WI38 (cell line): ENCODE measurements around the gene CAB39.

Source experiments
- H3K4me3 ChIP-seq: 2 replicates; pipeline ENCODE4 v1.5.1; 2011; ENCODE audit warnings: low read depth, mild to moderate bottlenecking, control low read depth, low read length
- CTCF ChIP-seq: IDR thresholded peaks from 2 replicates; pipeline ENCODE4 v1.5.1; 2012; ENCODE audit warnings: low read depth, mild to moderate bottlenecking, control low read depth, low read length

CAB39 gene

DNA sequence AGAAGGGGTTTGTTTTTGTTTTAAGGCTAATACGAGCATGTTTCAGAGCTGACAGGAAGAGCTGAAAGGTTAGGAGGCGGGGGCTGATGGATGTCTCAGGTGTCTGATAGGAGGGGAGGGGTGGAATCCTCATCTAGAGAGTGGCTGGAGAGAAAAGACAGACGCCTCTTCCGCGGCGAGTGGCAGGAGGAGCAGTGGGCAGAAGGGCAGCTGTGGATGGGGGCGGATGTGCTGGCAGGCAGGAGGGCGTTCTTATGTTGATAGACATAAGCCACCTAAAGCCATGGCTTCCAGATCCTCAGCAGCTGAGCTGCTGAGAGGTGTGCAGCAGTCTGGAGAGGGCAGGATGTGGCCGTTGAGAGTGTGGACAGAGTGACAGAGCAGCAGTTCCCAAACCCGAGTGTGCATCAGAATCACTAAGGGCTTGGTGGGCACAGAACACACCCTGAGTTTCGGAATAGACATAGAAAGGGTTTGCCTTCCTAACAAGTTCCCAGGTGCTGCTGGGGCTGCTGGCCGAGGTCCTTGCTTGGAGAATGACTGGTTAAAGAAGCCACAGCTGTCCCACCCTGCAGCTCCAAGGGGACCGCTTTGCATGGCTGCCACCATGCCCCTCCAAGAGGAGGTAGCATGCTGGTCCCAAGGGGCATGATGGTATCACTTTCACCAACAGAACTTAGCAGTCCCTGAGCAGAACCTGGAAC, 149.1 kb downstream of the CAB39 start:
- no peak overlapping the region for H3K4me3 ChIP-seq
- TF ChIP-seq CTCF, result no peak

- H3K4me3 ChIP-seq, result no peak overlapping the region
- TF ChIP-seq CTCF, result no peak
These were observed 149.7 kb downstream of the CAB39 start for GRCh38 chr2:230862292-230862691.

DNA sequence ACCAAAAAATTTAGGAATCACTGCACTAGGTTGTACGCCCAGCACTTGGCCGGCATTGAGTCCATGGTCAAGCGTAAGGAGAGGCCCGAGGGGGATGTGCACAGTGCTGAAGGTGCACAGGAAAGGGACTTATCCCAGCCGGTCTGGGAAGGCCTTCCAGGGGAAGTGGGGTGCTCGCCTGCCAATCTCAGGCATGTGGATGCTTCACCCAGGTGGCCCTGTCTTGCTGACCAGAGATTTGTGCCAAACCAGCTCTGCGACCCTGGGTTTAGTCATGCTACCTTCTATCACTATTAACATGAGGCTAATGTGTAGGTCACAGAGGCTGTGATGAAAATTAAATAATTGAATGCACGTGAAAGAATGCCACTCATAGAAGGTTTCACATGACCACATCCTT, 150.4 kb downstream of the CAB39 start:
- no peak overlapping the region for H3K4me3 ChIP-seq
- no peak for TF ChIP-seq CTCF

DNA sequence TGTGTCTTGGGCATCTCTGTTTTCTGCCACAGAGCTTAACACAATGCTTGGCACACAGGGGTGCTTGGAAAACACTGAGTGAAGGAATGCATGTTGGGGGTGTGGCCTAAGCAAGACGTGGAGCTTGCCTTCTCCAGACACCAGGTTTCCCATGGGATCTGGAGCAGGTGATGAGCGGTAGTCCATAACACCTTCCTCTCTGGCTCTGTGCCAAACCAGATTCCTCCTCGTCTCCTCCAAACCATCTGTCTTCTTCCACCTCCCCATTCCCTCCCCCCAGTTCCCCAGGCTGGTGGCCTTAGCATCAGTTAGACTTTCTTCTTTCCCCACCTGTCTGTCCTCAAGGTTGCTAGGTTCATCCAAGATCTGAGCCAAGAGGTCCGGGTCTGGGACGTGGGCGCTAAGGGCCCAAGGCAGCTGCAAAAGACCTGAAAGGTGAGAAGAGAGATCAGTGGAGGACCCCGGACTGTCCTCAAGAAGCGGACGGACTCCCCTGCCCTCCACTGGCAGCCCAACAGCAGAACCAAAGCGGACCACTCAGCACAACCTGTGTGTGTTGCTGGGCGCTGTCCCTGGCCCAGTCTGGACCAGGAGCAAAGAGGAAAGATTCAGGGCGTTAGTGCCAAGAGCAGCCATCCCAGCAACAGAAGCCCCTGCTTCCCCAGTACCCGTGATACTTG, 150.9 kb downstream of the CAB39 start:
- TF ChIP-seq CTCF, result no peak
- H3K4me3 ChIP-seq, result no peak overlapping the region

DNA sequence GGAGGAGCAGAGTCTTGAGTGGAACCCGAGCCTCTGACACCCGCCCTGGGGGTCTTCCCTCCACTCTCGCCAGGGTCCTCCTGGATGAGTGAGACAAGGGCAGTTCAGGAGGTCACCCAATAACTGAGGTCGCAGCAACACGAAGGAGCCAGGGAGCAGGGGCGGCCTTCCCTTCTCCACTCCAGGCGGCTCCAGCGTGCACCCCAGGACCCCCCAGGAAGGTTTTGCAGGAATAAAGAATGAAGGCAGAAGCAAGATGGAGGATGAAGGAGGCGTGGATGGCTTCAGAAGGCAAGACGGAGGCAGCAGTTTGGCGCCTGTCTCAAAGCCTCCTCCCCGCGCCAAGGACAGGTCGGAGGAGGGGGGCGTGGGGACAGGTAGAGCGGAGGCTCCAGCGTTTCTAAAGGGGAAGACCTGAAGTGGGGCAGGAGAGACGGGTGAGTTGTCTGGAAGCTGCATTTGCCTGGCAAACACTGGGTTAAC, 151.5 kb downstream of the CAB39 start:
- H3K4me3 ChIP-seq, result peak overlapping the region; percentile 87
- no peak for TF ChIP-seq CTCF

DNA sequence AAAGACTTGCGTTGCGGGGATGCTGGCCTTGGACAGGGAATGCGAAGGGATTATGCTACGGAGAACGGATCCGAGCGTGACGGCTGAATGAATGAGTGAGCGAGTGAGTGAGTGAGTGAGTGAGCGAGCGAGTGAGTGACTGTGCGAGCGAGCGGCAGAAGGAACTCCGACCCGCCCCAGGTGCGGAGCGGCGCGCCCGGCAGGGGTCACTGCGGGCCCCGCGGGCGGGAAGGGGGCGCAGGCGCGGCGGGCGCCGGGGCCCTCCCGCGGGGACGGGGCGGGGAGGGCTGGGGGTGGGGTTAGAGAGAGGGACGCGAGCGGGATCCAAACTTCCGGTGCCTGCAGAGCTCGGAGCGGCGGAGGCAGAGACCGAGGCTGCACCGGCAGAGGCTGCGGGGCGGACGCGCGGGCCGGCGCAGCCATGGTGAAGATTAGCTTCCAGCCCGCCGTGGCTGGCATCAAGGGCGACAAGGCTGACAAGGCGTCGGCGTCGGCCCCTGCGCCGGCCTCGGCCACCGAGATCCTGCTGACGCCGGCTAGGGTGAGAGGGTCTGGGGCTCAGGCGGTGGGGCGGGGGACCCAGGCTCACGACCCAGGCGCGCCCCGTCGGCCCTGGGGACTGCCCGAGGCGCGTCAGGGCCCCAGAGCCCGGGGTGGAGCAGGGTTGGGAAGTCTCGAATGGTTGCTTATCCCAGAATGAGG, 152.1 kb downstream of the CAB39 start, which contains the start of gene ITM2C:
Gene ITM2C, plus strand, starts transcription at position 338 of the 702 bp plus-strand sequence. Its CDS starts 84 bp downstream, at position 422.
- peak within 1 kb of the TSS; percentile 87 for H3K4me3 ChIP-seq
- peak; percentile 32; the same call in 1 of the 2 replicates for TF ChIP-seq CTCF
